Measurements from ENCODE around the gene P2RY13. TPM values are rescaled to one million over a fixed set of nuclear protein-coding genes. Genes with fewer than 3 reads are reported as not detected.

Gene P2RY13
- total RNA-seq, 1 experiment from 2014 or later = not detected

DNA sequence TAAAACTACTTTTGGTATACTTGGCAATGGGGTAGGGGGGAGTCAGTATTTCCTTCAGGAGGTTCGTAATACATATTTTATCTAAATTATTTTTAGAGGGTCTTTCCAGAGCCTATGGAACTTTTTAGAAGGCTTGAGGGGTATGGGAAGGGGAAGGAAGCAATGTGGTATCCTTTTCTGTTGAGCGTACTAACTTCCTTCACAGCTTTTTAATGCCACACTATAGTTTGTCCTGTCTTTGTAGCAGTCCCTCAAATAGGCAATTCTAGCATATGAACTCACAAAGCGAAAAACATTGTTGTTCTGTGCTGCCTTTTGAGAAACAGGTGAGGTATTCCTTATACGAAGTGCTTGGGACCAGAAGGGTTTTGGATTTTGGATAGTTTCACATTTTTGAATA, 22.3 kb upstream of the P2RY13 start:
- no peaks in the 10 kb centered on the region for H3K9me3 Mint-ChIP-seq
- TF ChIP-seq ZNF671 (CRISPR knock-in tag; IDR thresholded peaks at IDR 0.05) (no peak), ESRRA (CRISPR knock-in tag; IDR thresholded peaks at IDR 0.05; ENCODE audit: borderline replicate concordance) (no peak)
- ATAC-seq (no peak), DNase-seq (ENCODE audit: low spot score) (no peak)
- POLR2A ChIA-PET = no interaction called here
- H3K4me1 Mint-ChIP-seq = peaks cover 42% of the 10 kb centered on the region
- H3K4me3 Mint-ChIP-seq = no peak overlapping the region
- peak overlapping the region; percentile 68; the same call in 1 of the 2 replicates for H3K27ac Mint-ChIP-seq
- H3K36me3 Mint-ChIP-seq = 0 out of 2 replicates have a peak, but pooled peaks cover 3% of the 10 kb centered on the region
- CTCF ChIA-PET = interaction anchor here (0.7 kb wide), 1 partner anchor 27 kb away, joined by 3 read pairs; no protein-coding TSS in a partner anchor
- no peaks in the 10 kb centered on the region for H3K27me3 Mint-ChIP-seq (ENCODE audit: low read depth)

DNA sequence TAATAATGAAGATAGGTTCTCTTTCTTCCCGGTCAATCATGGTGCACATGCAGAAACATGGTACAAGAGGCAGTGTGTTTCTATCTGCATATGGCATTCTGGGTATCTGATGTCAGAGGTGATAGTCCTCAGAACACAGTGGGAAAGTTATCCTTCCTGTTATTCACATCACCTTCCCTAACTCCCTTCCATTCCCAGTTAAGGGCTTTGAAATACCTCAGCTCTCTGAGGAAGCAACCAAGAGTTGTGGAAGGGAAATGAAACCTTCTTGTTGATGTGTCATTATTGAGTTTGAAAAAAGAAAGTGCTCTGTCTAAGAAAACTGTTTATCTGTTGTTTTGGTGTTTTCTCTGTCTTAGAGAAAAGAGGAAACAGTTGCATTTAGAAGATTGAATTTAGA, 21.9 kb upstream of the P2RY13 start:
- no peaks in the 10 kb centered on the region for H3K27me3 Mint-ChIP-seq (ENCODE audit: low read depth)
- no peaks in the 10 kb centered on the region for H3K9me3 Mint-ChIP-seq
- H3K27ac Mint-ChIP-seq = peak overlapping the region; percentile 68; the same call in 1 of the 2 replicates
- ChIA-PET POLR2A (no interaction called here), CTCF (interaction anchor here (0.7 kb wide), 1 partner anchor 28 kb away, joined by 3 read pairs; no protein-coding TSS in a partner anchor)
- DNase-seq (ENCODE audit: low spot score) (no peak), ATAC-seq (no peak)
- TF ChIP-seq IRF2 (CRISPR knock-in tag; IDR thresholded peaks at IDR 0.05; ENCODE audit: borderline replicate concordance, low read depth) = no peak
- TF ChIP-seq, protein P1, sequence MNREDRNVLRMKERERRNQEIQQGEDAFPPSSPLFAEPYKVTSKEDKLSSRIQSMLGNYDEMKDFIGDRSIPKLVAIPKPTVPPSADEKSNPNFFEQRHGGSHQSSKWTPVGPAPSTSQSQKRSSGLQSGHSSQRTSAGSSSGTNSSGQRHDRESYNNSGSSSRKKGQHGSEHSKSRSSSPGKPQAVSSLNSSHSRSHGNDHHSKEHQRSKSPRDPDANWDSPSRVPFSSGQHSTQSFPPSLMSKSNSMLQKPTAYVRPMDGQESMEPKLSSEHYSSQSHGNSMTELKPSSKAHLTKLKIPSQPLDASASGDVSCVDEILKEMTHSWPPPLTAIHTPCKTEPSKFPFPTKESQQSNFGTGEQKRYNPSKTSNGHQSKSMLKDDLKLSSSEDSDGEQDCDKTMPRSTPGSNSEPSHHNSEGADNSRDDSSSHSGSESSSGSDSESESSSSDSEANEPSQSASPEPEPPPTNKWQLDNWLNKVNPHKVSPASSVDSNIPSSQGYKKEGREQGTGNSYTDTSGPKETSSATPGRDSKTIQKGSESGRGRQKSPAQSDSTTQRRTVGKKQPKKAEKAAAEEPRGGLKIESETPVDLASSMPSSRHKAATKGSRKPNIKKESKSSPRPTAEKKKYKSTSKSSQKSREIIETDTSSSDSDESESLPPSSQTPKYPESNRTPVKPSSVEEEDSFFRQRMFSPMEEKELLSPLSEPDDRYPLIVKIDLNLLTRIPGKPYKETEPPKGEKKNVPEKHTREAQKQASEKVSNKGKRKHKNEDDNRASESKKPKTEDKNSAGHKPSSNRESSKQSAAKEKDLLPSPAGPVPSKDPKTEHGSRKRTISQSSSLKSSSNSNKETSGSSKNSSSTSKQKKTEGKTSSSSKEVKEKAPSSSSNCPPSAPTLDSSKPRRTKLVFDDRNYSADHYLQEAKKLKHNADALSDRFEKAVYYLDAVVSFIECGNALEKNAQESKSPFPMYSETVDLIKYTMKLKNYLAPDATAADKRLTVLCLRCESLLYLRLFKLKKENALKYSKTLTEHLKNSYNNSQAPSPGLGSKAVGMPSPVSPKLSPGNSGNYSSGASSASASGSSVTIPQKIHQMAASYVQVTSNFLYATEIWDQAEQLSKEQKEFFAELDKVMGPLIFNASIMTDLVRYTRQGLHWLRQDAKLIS (CRISPR knock-in tag; IDR thresholded peaks at IDR 0.05; ENCODE audit: borderline replicate concordance) = no peak
- TF ChIP-seq, protein P2, sequence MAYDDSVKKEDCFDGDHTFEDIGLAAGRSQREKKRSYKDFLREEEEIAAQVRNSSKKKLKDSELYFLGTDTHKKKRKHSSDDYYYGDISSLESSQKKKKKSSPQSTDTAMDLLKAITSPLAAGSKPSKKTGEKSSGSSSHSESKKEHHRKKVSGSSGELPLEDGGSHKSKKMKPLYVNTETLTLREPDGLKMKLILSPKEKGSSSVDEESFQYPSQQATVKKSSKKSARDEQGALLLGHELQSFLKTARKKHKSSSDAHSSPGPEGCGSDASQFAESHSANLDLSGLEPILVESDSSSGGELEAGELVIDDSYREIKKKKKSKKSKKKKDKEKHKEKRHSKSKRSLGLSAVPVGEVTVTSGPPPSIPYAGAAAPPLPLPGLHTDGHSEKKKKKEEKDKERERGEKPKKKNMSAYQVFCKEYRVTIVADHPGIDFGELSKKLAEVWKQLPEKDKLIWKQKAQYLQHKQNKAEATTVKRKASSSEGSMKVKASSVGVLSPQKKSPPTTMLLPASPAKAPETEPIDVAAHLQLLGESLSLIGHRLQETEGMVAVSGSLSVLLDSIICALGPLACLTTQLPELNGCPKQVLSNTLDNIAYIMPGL (CRISPR knock-in tag; IDR thresholded peaks at IDR 0.05) = no peak
- TF ChIP-seq ZNF138 (CRISPR knock-in tag; conservative IDR thresholded peaks at IDR 0.05) = no peak
- TF ChIP-seq TCF7 (CRISPR knock-in tag; IDR thresholded peaks at IDR 0.05; ENCODE audit: low read depth) = no peak
- 0 out of 2 replicates have a peak, but pooled peaks cover 3% of the 10 kb centered on the region for H3K36me3 Mint-ChIP-seq
- no peak overlapping the region for H3K4me3 Mint-ChIP-seq
- H3K4me1 Mint-ChIP-seq = peaks cover 45% of the 10 kb centered on the region

DNA sequence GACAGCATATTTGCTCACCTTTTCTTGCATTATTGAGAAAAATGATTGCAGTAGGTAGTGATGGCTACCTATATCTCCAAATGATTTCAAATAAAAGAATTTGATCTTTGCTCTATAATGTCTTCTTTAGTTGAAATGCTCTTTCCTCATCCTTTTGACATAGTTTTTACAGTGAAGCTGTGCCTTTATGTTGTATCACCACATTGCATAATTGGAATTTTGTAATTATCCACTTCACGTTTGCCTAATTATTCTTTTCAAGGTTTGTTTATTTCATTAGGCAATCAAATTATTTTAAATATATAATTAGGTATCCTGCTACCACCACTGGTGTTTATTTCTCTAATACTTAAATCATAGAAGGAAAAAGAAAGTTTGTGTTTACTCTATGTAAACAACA, 21.3 kb upstream of the P2RY13 start:
- ChIA-PET CTCF (interaction anchor here (0.7 kb wide), 1 partner anchor 28 kb away, joined by 3 read pairs; no protein-coding TSS in a partner anchor), POLR2A (no interaction called here)
- H3K4me1 Mint-ChIP-seq = peaks cover 46% of the 10 kb centered on the region
- DNase-seq (ENCODE audit: low spot score) (no peak), ATAC-seq (no peak)
- H3K36me3 Mint-ChIP-seq = 0 out of 2 replicates have a peak, but pooled peaks cover 3% of the 10 kb centered on the region
- no peak overlapping the region for H3K27ac Mint-ChIP-seq
- no peaks in the 10 kb centered on the region for H3K9me3 Mint-ChIP-seq
- no peaks in the 10 kb centered on the region for H3K27me3 Mint-ChIP-seq (ENCODE audit: low read depth)
- TF ChIP-seq ZBTB21 (CRISPR knock-in tag; IDR thresholded peaks at IDR 0.05; ENCODE audit: borderline replicate concordance) (no peak), FOXP1 (CRISPR knock-in tag; IDR thresholded peaks at IDR 0.05; ENCODE audit: borderline replicate concordance) (no peak), NFATC4 (CRISPR knock-in tag; IDR thresholded peaks at IDR 0.05) (no peak), TP53 (CRISPR knock-in tag; IDR thresholded peaks at IDR 0.05) (no peak)
- TF ChIP-seq, protein P2 (CRISPR knock-in tag; IDR thresholded peaks at IDR 0.05) = no peak
- TF ChIP-seq, protein P3, sequence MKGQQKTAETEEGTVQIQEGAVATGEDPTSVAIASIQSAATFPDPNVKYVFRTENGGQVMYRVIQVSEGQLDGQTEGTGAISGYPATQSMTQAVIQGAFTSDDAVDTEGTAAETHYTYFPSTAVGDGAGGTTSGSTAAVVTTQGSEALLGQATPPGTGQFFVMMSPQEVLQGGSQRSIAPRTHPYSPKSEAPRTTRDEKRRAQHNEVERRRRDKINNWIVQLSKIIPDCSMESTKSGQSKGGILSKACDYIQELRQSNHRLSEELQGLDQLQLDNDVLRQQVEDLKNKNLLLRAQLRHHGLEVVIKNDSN (CRISPR knock-in tag; IDR thresholded peaks at IDR 0.05) = no peak
- TF ChIP-seq, protein P4, sequence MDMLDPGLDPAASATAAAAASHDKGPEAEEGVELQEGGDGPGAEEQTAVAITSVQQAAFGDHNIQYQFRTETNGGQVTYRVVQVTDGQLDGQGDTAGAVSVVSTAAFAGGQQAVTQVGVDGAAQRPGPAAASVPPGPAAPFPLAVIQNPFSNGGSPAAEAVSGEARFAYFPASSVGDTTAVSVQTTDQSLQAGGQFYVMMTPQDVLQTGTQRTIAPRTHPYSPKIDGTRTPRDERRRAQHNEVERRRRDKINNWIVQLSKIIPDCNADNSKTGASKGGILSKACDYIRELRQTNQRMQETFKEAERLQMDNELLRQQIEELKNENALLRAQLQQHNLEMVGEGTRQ (CRISPR knock-in tag; IDR thresholded peaks at IDR 0.05) = no peak
- TF ChIP-seq, protein P5, sequence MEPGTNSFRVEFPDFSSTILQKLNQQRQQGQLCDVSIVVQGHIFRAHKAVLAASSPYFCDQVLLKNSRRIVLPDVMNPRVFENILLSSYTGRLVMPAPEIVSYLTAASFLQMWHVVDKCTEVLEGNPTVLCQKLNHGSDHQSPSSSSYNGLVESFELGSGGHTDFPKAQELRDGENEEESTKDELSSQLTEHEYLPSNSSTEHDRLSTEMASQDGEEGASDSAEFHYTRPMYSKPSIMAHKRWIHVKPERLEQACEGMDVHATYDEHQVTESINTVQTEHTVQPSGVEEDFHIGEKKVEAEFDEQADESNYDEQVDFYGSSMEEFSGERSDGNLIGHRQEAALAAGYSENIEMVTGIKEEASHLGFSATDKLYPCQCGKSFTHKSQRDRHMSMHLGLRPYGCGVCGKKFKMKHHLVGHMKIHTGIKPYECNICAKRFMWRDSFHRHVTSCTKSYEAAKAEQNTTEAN (CRISPR knock-in tag; IDR thresholded peaks at IDR 0.05) = no peak
- no peak overlapping the region for H3K4me3 Mint-ChIP-seq
